Activated T-helper 17 cell treated with anti-CD3 and anti-CD28 coated beads, Interleukin-2, amount 50 U/mL, for 72 hours (primary cell): ENCODE data around the gene INSIG1. TPM values are rescaled to one million over a fixed set of nuclear protein-coding genes. Genes with fewer than 3 reads are reported as not detected.

Experiments used
- ATAC-seq: fragments of 150-1000 bp; cut with Tn5 transposase; replicated peaks from 2 replicates; pipeline ENCODE4 v1.10.0; 2021; ENCODE audit warnings: mild to moderate bottlenecking, moderate library complexity
- H3K27ac Mint-ChIP-seq: one replicate; pipeline ENCODE4 v1.8.0; 2022; ENCODE audit warnings: mixed read lengths
- H3K27me3 Mint-ChIP-seq: one replicate; pipeline ENCODE4 v1.8.0; 2022; ENCODE audit warnings: mixed read lengths
- H3K36me3 Mint-ChIP-seq: one replicate; pipeline ENCODE4 v1.8.0; 2022; ENCODE audit warnings: low read depth, mild to moderate bottlenecking, mixed read lengths
- H3K4me1 Mint-ChIP-seq: one replicate; pipeline ENCODE4 v1.8.0; 2022; ENCODE audit warnings: mixed read lengths
- H3K4me3 Mint-ChIP-seq: one replicate; pipeline ENCODE4 v1.8.0; 2022; ENCODE audit warnings: mild to moderate bottlenecking, mixed read lengths
- H3K9me3 Mint-ChIP-seq: one replicate; pipeline ENCODE4 v1.8.0; 2022; ENCODE audit warnings: mixed read lengths
- total RNA-seq, 2 donors: library from RNA; stranded (reverse); gene quantifications; one replicate each; pipeline ENCODE4 v1.2.3, GENCODE V29; 2022

The INSIG1 gene
- total RNA-seq, 2 donors from 2014 or later, result 140 to 216 TPM

DNA sequence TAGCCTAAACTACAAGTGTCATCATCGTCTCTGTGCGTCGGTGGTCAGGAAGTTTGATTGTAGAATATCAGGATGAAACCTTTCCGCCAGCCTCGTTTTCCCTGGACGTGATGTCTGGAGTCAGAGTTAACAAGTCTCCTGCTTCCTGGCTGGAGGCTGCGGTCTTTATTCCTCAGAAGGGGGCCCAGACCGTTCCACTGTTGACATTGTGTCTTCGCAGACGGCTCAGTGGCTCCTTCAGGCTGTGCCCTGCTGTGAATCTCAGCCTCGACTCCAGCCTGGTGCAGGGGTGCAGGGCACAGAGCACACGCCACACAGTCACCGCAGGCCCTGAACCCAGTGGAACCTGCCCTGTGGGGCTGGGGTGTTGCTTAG, 37.2 kb upstream of the INSIG1 start:
- no peak overlapping the region for H3K27ac Mint-ChIP-seq
- H3K36me3 Mint-ChIP-seq, result no peaks in the 10 kb centered on the region
- H3K27me3 Mint-ChIP-seq, result peaks cover 5% of the 10 kb centered on the region
- peaks cover 2% of the 10 kb centered on the region for H3K4me1 Mint-ChIP-seq
- ATAC-seq, result no peak
- no peak overlapping the region for H3K4me3 Mint-ChIP-seq
- no peaks in the 10 kb centered on the region for H3K9me3 Mint-ChIP-seq

DNA sequence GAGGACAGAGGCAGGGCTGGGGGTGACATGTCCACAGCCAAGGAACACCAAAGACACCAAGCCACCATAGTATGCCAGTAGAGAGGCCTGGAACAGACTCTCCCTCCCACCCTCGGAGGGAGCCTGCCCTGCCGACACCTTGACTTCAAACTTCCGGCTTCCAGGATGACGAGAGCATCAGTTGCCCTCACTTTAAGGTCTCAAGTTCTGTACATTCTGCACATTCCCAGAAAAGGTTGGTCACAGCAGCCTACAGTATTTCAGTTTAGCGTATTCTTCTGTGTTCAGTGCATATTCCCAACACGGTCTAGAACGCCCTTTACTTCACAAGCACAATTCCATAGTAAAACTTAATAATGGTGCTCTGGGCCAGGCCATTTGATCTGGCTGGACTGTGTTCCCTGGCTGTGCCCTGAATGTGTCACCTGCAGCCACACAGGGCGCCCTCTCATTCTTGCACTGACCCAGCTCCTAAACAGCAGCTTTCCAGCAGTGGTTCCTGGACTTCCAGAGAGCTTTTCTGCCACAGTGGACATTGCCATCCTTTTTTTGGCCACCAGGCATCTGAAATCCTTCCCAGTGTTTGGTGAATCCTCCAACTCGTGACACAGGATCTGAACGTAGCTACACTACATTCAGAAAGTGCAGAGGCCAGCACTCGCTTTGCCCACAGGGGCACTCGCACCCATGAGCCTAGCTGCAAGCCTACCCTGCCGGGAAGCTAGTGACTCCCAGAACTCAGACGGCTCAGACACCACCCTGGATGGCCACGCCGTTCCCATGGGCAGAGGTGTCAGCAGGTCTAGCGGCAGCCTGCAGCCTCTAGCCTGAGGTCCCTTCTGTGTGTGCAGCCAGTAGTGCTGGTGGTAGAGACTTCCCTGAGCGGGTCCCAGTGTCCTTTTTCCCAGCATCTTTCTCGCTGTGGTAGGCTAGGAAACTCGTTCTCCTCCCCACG, 36.4 kb upstream of the INSIG1 start:
- no peak for ATAC-seq
- no peaks in the 10 kb centered on the region for H3K9me3 Mint-ChIP-seq
- H3K27me3 Mint-ChIP-seq, result peaks cover 5% of the 10 kb centered on the region
- H3K36me3 Mint-ChIP-seq, result no peaks in the 10 kb centered on the region
- no peak overlapping the region for H3K27ac Mint-ChIP-seq
- no peak overlapping the region for H3K4me3 Mint-ChIP-seq
- no peaks in the 10 kb centered on the region for H3K4me1 Mint-ChIP-seq

DNA sequence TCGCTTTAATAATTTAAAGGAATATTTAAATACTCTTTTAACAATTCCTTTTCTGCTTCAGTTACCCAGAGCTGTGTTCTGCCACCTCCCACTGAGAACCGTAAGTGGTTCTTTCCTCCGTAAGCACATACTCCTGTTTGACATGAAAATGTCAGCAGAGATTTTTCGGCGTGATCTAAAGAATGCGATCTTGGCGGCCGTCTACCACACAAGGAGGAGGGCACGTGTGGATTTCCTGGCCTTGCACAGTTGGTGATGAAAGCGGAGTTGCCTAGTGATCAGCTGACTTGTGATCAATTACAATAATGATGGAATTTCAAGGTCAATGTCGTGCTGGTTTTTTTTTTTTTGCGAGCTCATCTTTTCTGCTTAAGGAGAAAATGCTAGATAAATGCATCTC, 35.6 kb upstream of the INSIG1 start:
- no peak overlapping the region for H3K4me3 Mint-ChIP-seq
- H3K36me3 Mint-ChIP-seq, result no peaks in the 10 kb centered on the region
- H3K9me3 Mint-ChIP-seq, result no peaks in the 10 kb centered on the region
- H3K4me1 Mint-ChIP-seq, result no peaks in the 10 kb centered on the region
- no peak overlapping the region for H3K27ac Mint-ChIP-seq
- no peak for ATAC-seq
- peaks cover 5% of the 10 kb centered on the region for H3K27me3 Mint-ChIP-seq

DNA sequence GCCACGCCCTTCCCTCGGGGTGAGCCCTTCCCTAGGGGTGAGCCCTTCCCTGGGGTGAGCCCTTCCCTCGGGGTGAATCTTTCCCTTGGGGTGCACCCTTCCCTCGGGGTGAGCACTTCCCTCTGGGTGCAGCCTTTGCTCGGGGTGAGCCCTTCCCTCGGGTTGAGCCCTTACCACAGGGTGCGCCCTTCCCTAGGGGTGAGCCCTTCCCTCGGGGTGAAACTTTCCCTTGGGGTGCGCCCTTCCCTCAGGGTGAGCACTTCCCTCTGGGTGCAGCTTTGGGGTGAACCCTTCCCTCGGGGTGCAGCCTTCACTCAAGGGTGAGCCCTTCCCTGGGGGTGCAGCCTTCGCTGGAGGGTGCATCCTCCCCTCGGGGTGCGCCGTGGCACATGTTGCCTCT, 34.6 kb upstream of the INSIG1 start:
- H3K4me1 Mint-ChIP-seq, result no peaks in the 10 kb centered on the region
- no peaks in the 10 kb centered on the region for H3K36me3 Mint-ChIP-seq
- H3K9me3 Mint-ChIP-seq, result no peaks in the 10 kb centered on the region
- no peak overlapping the region for H3K4me3 Mint-ChIP-seq
- no peak for ATAC-seq
- H3K27me3 Mint-ChIP-seq, result peaks cover 5% of the 10 kb centered on the region
- no peak overlapping the region for H3K27ac Mint-ChIP-seq

DNA sequence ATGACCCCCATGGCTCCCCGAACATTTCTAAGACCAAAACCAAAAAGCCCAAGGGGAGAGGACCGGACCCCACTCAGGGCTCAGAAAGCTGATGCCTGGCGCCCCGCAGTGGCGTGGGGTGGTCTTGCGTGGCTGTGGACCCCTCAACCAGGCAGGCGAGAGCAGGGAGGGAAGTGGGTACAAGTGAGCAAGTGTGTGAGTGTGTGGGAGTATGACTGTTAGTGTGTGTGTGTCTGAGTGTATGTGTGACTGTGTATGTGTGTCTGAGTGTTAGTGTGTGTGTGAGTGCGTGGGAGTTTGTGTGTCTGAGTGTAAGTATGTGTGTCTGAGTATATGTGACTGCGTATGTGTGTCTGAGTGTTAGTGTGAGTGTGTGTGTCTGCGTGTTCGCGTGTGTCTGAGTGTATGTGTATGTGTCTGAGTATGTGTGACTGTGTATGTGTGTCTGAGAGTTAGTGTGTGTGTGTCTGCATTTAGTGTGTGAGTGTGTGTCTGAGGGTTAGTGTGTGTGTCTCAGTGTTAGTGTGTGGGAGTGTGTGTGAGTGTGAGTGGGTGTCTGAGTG, 34.0 kb upstream of the INSIG1 start:
- no peak for ATAC-seq
- Mint-ChIP-seq H3K9me3 (no peaks in the 10 kb centered on the region), H3K27me3 (peaks cover 7% of the 10 kb centered on the region), H3K27ac (no peak overlapping the region), H3K4me1 (no peaks in the 10 kb centered on the region), H3K36me3 (no peaks in the 10 kb centered on the region), H3K4me3 (no peak overlapping the region)

DNA sequence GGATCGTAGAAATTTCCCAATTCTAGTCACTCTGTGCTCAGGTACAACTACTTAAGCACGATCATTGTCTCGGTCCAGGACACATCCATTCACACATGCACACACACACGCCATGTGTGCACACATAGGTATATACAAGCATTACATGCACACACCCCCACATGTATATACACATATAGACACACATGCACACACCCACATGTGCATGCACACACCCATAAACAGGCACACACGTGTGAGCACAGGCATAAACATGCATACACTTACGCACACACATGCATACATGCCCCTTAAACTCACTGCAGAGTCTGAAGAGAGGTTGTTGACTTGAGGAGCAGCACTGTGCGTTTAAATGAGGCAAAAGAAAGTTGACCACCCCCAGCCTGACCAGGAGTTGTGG, 32.5 kb upstream of the INSIG1 start:
- peaks cover 10% of the 10 kb centered on the region for H3K27me3 Mint-ChIP-seq
- no peaks in the 10 kb centered on the region for H3K4me1 Mint-ChIP-seq
- no peak for ATAC-seq
- H3K4me3 Mint-ChIP-seq, result no peak overlapping the region
- H3K36me3 Mint-ChIP-seq, result no peaks in the 10 kb centered on the region
- no peaks in the 10 kb centered on the region for H3K9me3 Mint-ChIP-seq
- H3K27ac Mint-ChIP-seq, result no peak overlapping the region

DNA sequence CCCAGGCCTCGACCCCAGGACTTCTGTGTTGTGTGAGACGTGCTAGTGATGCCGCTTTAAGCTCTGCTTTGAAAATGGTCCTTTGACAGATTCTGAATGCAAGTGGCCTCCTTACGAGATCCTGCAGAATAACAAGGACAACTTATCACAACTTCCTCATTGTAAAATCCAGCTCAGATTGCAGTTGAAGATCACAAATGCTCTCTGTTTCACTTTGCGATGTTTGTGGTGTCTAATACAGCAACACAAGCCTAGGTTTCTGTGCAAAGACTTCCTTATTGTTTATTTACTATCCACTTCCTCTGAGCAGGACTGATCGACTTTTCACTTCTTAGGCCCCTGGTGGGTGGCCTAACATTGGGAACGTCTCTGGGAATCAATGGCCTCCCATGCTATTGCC, 31.7 kb upstream of the INSIG1 start:
- Mint-ChIP-seq H3K27me3 (peaks cover 13% of the 10 kb centered on the region), H3K4me1 (no peaks in the 10 kb centered on the region), H3K36me3 (no peaks in the 10 kb centered on the region), H3K27ac (no peak overlapping the region), H3K9me3 (no peaks in the 10 kb centered on the region), H3K4me3 (no peak overlapping the region)
- no peak for ATAC-seq

DNA sequence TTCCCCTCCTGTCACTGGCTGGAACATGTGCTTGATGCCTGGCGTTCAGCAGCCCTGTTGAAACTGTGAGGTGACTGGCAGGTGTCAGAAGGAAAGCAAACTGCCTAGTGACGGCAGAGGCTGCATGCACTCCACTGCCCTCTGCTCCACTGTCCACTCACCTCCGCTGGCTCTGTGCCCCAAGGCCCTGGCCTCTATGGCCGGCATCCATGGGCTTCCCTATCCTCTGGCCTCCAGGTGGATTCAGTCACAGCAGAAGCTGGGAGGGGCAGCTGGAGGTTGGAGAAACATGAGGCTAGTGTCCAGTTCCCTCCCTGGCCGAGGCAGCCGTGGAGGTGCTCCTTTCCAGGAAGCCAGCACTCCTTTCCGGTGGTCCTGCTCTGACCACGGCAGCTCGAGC, 31.2 kb upstream of the INSIG1 start:
- H3K4me3 Mint-ChIP-seq, result no peak overlapping the region
- ATAC-seq, result no peak
- H3K27ac Mint-ChIP-seq, result no peak overlapping the region
- peaks cover 13% of the 10 kb centered on the region for H3K27me3 Mint-ChIP-seq
- H3K36me3 Mint-ChIP-seq, result no peaks in the 10 kb centered on the region
- H3K4me1 Mint-ChIP-seq, result no peaks in the 10 kb centered on the region
- no peaks in the 10 kb centered on the region for H3K9me3 Mint-ChIP-seq

DNA sequence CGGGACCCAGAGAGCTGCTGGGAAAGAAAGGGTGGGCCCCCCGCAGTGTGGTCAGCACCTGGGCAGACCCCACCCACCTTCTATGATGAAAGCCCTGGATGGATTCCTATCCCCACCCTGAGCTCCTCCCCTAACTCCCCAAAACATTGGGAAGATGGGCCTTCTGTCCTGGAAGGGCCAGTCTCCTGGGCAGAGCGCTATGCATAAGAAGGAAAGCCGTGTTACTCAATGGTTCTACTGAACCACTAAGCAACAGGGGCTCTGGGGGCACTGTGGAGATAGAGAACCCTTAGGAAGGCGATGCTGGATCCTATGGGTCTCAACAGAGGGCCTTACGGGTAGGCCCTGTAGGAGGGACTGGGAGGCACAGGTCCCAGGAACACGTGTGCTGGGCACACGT, 30.7 kb upstream of the INSIG1 start:
- H3K9me3 Mint-ChIP-seq, result no peaks in the 10 kb centered on the region
- no peaks in the 10 kb centered on the region for H3K4me1 Mint-ChIP-seq
- no peak overlapping the region for H3K4me3 Mint-ChIP-seq
- no peak overlapping the region for H3K27ac Mint-ChIP-seq
- ATAC-seq, result no peak
- peaks cover 12% of the 10 kb centered on the region for H3K27me3 Mint-ChIP-seq
- H3K36me3 Mint-ChIP-seq, result no peaks in the 10 kb centered on the region

DNA sequence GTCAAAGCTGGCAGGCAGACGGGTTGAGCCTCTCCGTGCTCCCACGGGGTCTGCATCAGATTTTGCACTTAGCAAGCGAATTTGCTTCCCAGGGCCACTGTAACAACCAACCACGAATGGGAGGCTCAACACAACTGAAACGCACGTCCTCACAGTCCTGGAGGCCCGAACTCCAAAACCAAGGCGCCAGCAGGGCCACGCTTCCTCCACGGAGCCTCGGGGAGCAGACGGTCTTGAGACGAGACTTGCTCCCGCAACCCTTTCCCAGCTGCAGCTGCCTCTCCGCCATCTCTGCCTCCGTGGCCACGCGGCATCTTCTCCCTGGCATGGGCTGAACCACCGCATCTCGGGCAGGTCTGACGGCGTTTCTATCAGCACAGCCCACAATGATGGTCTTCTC, 30.2 kb upstream of the INSIG1 start:
- peaks cover 8% of the 10 kb centered on the region for H3K27me3 Mint-ChIP-seq
- H3K9me3 Mint-ChIP-seq, result no peaks in the 10 kb centered on the region
- no peak for ATAC-seq

DNA sequence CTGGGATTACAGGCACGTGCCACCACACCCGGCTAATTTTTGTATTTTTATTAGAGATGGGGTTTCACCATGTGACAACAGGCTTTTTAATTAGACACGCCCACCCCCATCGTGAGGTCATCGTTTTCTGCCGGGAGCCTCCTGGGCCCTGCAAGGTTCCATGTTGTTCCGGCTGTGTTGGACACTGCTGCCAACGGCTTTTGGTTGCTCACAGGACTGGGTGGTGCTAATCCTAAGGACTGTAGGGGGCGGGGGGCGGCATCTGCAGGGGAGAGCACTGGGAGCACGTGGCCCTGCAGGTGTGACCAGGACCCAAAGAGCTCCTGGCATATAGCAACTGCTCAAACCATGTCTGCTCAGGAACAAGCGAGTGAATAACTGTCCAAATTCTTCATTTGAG, 29.5 kb upstream of the INSIG1 start:
- peaks cover 13% of the 10 kb centered on the region for H3K27me3 Mint-ChIP-seq
- H3K9me3 Mint-ChIP-seq, result no peaks in the 10 kb centered on the region
- no peaks in the 10 kb centered on the region for H3K36me3 Mint-ChIP-seq
- H3K4me1 Mint-ChIP-seq, result no peaks in the 10 kb centered on the region
- no peak overlapping the region for H3K4me3 Mint-ChIP-seq
- no peak for ATAC-seq
- no peak overlapping the region for H3K27ac Mint-ChIP-seq

More for the DNA sequence above, 30.2 kb upstream of the INSIG1 start:
- Mint-ChIP-seq H3K27ac (no peak overlapping the region), H3K4me3 (no peak overlapping the region), H3K36me3 (no peaks in the 10 kb centered on the region), H3K4me1 (no peaks in the 10 kb centered on the region)

DNA sequence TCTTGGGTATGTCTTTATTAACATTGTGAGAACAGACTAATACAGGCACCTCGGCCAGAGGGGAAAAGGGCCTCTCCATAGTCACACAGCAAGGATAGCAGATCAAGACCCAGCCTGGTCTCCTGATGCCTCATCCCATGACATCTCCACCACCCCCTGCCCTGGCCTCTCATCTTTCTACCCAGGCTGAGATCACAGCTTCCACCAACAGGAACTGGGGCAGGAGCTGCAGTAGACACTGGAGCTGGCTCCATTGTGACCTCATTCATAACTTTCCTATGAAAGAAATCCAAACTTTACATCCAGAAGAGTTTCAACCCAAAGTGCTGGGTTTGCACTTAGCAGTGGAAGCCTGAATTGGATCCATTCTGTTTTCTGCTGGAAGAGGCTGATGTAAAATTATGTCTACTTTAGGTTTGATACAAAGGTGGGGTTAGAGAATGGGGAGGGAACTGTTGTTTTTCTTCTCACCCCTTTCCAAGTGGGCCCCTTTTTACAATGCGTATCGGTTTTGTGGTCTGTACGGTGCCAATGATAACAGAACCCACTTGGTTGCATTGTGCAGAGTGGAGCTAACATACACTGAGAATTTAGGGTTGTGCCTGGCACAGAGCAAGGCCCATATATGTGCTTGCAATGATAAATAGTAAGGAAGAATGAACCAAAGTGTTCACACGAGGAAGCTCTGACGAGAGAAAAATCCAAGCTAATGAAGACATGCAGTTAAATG, 28.6 kb upstream of the INSIG1 start:
- Mint-ChIP-seq H3K27ac (no peak overlapping the region), H3K27me3 (peaks cover 17% of the 10 kb centered on the region), H3K36me3 (no peaks in the 10 kb centered on the region), H3K4me1 (no peaks in the 10 kb centered on the region), H3K4me3 (no peak overlapping the region), H3K9me3 (no peaks in the 10 kb centered on the region)
- ATAC-seq, result no peak

DNA sequence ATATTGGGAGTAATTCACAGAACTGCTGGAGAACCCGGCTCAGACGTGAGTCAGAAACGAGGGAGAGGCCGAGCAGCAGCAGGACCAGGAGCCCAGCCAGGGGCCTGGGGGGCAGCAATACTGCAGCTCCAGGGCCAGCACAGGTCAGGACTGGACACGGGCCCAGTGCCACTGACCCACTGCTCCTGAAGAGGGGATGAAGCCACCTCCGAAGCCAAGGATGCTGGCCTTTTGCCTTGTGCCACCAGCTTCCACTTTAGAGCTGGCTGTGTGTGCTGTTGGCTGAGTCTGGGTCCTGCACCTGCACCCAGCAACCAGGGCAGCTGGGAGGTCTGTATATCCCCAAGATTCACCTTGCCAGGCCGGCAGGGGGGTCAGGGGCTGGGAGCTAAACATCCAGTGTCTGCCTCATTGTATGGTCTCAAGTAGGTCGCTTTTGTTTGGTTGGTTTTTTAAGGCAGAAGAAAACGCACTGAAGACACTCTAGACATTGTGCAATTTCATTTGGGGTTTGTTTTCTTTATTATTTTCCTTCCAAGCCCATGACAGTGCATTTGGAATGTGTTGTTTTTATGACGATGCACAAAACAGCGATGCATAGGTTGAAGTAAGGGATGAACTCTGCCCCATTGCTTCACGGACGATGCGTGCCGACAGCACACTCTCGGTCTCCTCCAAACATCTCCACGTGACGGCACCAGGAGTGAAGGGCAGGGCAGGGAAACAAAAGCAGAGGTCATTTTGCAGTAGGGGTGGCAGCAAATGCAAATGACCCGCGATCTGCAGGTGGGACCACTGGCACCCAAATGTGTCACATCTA, 27.7 kb upstream of the INSIG1 start:
- no peak overlapping the region for H3K27ac Mint-ChIP-seq
- H3K36me3 Mint-ChIP-seq, result no peaks in the 10 kb centered on the region
- no peak overlapping the region for H3K4me3 Mint-ChIP-seq
- H3K9me3 Mint-ChIP-seq, result no peaks in the 10 kb centered on the region
- no peak for ATAC-seq
- no peaks in the 10 kb centered on the region for H3K4me1 Mint-ChIP-seq
- H3K27me3 Mint-ChIP-seq, result peaks cover 17% of the 10 kb centered on the region

DNA sequence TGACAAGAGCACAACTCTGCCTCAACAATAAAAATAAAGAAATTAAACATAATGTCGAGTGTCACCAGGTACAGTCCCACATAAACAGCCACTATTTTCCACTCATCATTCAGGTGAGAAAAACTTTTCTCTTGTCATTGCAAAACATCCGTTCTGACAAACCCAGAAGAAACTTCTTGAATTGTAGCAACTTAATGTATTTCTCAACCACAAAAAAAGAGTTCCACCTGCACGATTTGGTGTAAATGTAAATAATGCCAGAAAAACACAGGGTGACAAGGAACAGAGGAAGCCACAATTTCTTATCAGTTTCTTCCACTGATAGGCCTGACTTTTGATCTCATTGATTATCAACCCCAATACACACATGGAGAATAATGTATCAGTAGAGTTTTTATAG, 26.8 kb upstream of the INSIG1 start:
- Mint-ChIP-seq H3K9me3 (no peaks in the 10 kb centered on the region), H3K27ac (no peak overlapping the region), H3K4me1 (no peaks in the 10 kb centered on the region)

More for the DNA sequence above, 26.8 kb upstream of the INSIG1 start:
- no peak overlapping the region for H3K4me3 Mint-ChIP-seq
- no peaks in the 10 kb centered on the region for H3K36me3 Mint-ChIP-seq
- peaks cover 17% of the 10 kb centered on the region for H3K27me3 Mint-ChIP-seq
- ATAC-seq, result peak; percentile 32
